AG09309 (cell line): ENCODE data around the gene COL6A1.

Source experiments
- DNase-seq: peaks from one replicate; pipeline ENCODE4 v3.0.0-alpha.2; 2010; ENCODE audit warnings: low read depth
- H3K4me3 ChIP-seq: 2 replicates; pipeline ENCODE4 v1.5.1; 2011; ENCODE audit warnings: mild to moderate bottlenecking, low read depth, low read length, moderate library complexity; ENCODE audit not compliant: control insufficient read depth
- TF ChIP-seq, protein P1 (sequence below): IDR thresholded peaks from 2 replicates; pipeline ENCODE4 v1.5.1; 2011; ENCODE audit warnings: mild to moderate bottlenecking, low read depth, low read length, inconsistent platforms; ENCODE audit not compliant: insufficient read depth, control insufficient read depth; ENCODE audit errors: missing control alignments

The COL6A1 gene

DNA sequence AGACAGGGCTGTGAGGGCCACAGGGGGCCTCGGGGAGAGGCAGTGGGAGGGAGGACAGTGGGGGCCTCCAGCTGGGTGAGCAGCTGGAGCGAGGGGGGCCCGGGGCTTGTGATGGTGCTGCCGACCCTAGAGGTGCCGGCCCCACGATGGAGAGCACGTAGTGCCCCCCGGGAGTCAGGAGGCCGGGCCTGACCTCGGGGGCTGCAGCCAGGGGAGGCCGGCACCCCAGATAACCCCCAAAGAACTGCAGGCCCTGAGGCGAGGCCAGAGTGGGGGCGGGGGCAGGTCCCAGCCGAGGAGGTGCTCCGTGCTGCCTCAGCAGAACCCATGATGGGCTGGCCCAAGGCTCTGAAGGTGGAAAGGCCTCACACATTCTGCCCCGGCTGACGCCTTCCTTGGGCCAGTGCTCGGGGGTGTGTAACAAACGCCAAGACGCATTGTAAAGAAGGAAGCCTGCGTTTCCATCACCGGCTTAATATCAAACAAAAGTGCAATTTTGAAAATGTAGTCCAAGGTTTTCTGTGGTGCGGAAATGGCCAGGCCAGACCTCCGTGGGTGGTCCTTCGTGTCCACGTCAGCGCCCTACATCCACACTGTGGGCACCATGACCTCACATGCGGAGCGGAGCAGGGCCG, 55.2 kb downstream of the COL6A1 start:
- TF ChIP-seq, protein P1, sequence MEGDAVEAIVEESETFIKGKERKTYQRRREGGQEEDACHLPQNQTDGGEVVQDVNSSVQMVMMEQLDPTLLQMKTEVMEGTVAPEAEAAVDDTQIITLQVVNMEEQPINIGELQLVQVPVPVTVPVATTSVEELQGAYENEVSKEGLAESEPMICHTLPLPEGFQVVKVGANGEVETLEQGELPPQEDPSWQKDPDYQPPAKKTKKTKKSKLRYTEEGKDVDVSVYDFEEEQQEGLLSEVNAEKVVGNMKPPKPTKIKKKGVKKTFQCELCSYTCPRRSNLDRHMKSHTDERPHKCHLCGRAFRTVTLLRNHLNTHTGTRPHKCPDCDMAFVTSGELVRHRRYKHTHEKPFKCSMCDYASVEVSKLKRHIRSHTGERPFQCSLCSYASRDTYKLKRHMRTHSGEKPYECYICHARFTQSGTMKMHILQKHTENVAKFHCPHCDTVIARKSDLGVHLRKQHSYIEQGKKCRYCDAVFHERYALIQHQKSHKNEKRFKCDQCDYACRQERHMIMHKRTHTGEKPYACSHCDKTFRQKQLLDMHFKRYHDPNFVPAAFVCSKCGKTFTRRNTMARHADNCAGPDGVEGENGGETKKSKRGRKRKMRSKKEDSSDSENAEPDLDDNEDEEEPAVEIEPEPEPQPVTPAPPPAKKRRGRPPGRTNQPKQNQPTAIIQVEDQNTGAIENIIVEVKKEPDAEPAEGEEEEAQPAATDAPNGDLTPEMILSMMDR, result no peak
- no peak for DNase-seq
- no peak overlapping the region for H3K4me3 ChIP-seq

DNA sequence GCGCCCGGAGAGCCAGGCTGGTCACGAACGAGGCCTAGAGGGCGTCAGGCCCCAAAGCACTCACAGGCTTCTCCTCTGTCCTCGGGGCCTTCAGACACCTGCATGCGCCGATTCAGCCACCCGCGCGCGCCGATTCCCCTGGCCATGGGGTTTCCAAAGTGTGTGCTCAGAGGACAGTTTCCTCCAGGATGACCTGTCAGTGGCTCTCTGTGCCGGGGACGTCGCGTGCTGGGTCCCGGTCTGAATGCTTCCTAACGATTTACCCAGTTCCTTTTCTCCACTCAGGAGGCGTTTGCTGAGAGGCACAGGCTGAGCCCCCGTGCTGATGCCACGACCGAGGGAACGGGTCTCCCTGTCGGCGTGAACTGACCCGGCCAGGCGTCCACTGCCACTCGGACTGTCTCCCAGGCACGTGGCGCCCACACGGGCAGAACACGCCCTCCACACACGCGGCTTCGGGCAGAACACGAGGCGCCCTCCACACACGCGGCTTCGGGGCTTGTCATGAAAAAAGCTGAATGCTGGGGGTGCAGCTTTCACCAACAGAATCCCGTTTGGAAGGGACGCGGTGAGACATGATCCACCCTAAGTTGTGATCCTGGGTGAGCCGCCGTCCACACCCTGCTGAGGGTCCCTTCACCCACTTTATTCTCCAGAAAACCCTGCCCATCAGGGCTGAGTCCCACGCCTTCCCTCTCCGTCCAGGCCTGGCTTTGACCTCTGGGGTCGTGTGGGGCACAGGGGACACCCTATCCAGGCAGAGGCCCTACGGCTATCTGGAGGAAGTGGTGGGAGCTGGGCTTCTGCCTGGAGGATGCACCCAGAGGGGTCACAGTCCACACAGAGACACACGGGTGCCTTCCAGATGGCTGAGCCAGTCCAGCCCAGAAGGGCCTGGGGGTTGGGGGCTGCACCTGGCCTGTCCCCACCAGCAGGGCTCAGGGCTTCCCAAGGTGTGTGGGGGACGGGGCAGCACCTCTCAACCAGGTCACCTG, 56.1 kb downstream of the COL6A1 start:
- H3K4me3 ChIP-seq, result no peak overlapping the region
- no peak for DNase-seq
- TF ChIP-seq, protein P1, result no peak

DNA sequence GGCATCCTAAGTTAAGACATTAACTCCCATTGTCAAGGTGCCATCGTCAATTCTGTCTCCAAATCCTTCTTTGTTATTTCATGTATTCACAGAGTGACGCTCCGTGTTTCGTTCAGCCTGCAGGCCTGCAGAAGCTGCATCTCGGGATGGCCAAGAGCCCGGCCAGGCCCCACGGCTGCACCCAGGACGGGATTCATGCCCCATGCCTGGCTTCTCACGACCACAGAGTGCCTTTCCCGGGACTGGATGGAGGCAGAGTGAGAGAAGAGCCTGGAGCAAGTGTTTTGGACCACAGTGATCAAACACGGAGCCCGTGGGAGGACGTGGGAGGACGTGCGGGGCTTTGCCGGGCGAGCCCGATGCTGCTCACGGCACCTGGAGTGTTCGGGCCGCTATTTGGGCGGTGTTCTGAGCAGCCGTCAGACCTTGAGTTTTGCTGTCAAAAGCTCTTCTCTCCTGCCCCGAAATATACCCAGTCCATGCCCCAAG, 56.8 kb downstream of the COL6A1 start:
- DNase-seq, result no peak
- H3K4me3 ChIP-seq, result no peak overlapping the region
- TF ChIP-seq, protein P1, result no peak

DNA sequence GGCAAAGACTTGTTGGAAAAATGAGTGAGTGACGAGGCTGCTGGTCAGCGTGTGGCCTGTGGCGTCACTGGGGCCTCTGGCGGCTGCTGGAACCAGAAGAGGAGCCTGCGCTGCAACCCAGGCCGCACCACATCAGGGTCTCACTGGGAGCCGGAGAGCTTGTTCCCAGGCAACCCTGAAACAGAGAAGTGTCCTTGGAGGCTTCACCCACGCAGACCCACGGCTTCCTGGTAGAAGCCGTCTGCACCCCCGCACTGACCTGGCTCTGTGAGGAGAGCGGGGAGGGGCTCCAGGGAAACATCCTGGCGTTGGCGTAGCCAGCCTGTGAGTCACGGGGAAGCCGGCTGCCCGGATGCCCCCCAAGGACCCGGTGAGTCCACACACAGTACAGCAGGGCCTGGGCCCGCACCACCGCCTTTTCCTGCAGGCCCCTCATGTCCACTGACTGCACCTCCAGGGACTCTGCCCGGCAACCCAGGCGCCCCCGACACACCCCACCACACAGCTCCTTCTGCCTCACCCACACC, 57.4 kb downstream of the COL6A1 start:
- TF ChIP-seq, protein P1, result no peak
- H3K4me3 ChIP-seq, result no peak overlapping the region
- DNase-seq, result peak; percentile 69

DNA sequence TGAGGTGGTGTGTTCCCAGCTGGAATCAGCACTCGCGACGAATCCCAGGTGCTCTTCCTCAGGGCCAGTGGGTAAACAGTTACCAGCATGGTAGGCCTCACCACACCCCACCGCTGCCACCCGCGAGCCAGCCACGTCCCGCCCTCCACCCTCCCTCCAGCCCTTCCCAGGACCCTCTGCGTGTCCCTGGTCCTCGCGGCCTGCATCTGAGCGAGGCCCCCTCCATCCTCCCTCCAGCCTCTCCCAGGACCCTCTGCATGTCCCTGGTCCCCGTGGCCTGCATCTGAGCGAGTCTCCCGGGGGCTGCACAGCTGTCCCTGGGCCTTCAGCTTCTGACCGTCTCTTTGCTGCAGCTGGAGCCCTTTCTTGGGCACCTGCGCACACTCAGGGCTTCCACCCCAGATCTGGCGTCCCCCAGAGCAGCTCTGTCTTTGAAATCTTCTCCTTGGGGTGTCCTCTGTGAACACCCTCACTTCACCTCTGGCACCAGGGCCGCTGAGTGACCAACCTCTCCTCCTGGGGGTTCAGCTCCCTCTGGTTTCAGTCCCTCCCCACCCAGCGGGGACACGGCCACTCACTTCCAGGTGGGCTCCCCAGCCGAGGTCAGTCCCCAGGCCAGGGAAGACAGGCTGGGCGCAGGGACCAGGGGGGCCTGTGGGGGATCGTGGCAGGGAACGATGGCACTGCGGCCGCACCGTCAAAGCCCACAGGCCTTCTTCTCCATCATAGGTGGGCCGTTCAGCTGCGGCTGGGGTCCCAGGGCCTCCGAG, 58.5 kb downstream of the COL6A1 start:
- no peak for DNase-seq
- TF ChIP-seq, protein P1, result no peak
- H3K4me3 ChIP-seq, result no peak overlapping the region

DNA sequence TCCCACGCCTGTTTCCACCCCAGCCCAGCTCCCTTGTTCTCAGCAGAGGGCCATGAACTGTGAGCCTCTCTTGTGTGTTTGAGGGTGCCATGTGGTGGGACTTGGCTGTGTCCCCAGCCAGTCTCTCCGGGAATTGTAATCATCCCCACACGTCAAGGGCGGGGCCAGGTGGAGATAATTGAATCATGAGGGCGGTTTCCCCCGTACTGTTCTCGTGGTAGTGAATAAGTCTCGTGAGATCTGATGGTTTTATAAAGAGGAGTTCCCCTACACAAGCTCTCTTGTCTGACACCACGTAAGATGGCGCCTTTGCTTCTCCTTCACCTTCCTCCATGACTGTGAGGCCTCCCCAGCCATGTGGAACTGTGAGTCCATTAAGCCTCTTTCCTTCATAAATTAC, 59.1 kb downstream of the COL6A1 start:
- DNase-seq, result no peak
- no peak overlapping the region for H3K4me3 ChIP-seq
- TF ChIP-seq, protein P1, result no peak
